Psoas muscle (tissue), 8 donors: Measurements from ENCODE around the gene ANKRD35. TPM values are rescaled to one million over a fixed set of nuclear protein-coding genes. Genes with fewer than 3 reads are reported as not detected.

ENCODE experiments used
- ATAC-seq, 4 donors: fragments of 200-7000 bp; cut with Tn5 transposase; one replicate each; pipeline ENCODE4 v1.9.1; 2020; ENCODE audit warnings: moderate library complexity in 3 of 4, mild to moderate bottlenecking in 2 of 4
- DNase-seq, 2 donors: peaks; one replicate each; pipeline ENCODE4 v3.0.0-alpha.2; 2020
- H3K27ac ChIP-seq: fragments of 200-600 bp; one replicate; pipeline ENCODE4 v1.8.0; 2022
- H3K27me3 ChIP-seq, 3 donors: fragments of 200-600 bp in 1 of 3; one replicate each; pipeline versions ENCODE4 v1.6.1 to v1.8.0; 2013 to 2022; ENCODE audit warnings: low read length in 2 of 3, mild to moderate bottlenecking in 2 of 3, moderate library complexity in 1 of 3; ENCODE audit not compliant: insufficient read depth in 3 of 3
- H3K36me3 ChIP-seq, 2 donors: fragments of 200-600 bp in 1 of 2; one replicate each; pipeline versions ENCODE4 v1.6.1 to v1.8.0; 2013 to 2022; ENCODE audit warnings: low read depth in 1 of 2, mild to moderate bottlenecking in 1 of 2, moderate library complexity in 1 of 2; ENCODE audit not compliant: insufficient read depth in 1 of 2
- H3K4me1 ChIP-seq: fragments of 200-600 bp; one replicate; pipeline ENCODE4 v1.8.0; 2022
- H3K4me3 ChIP-seq: fragments of 200-600 bp; one replicate; pipeline ENCODE4 v1.8.0; 2022; ENCODE audit warnings: mild to moderate bottlenecking
- H3K9me3 ChIP-seq: fragments of 200-600 bp; one replicate; pipeline ENCODE4 v1.8.0; 2022
- WGBS, 3 donors: extraction: QIAGEN DNeasy Blood & Tissue Kit; methylation state at CpG; one replicate each; pipeline versions ENCODE4 v1.1.6 to v1.1.7; 2013; 5-methylcytosine and 5-hydroxymethylcytosine counted together
- intact Hi-C, 2 donors: fragments of 100-400 bp; cut with DNase I; formaldehyde crosslinking; loops; one replicate each; pipeline versions ENCODE4 v1.11.0 to v1.14.2; 2022
- polyA plus RNA-seq, 3 donors: library from polyadenylated mRNA; stranded (reverse); fragments of 200-250 nt; gene quantifications; one replicate each; pipeline ENCODE4 v1.2.3, GENCODE V29; 2013
- total RNA-seq, 4 donors: library from RNA; stranded (reverse); fragmentation: NEBNext Ultra II Directional in 2 of 4; extraction: Animal tissue kit (Norgen Biotek cat#: 25700) in 2 of 4; gene quantifications; one replicate each; pipeline versions ENCODE4 v1.2.1 to v1.2.4, GENCODE V29; 2021 to 2023
- TF ChIP-seq, protein P1 (sequence below): fragments of 200-600 bp; IDR thresholded peaks from one replicate; pipeline ENCODE4 v1.8.0; 2022; ENCODE audit warnings: antibody characterized with exemption
- donor health status: healthy with polysubstance abuse.
- donor health status: DM: no; HTN: no; CAD: no; lungs with moderate emphysema.
- donor health status: Bipolar disorder and iron deficiency.
- donor health status: healthy.
- donor health status: DM: yes; HTN: yes; CAD: no.
- donor health status: DM: no; HTN: no; CAD: no.
- donor health status: DM: no; HTN: no; CAD: no.
- donor health status: DM: yes; HTN: yes; CAD: no.

ANKRD35 gene
- total and polyA plus RNA-seq, 7 donors = 2.6 to 16.5 (median 4.7) TPM

DNA sequence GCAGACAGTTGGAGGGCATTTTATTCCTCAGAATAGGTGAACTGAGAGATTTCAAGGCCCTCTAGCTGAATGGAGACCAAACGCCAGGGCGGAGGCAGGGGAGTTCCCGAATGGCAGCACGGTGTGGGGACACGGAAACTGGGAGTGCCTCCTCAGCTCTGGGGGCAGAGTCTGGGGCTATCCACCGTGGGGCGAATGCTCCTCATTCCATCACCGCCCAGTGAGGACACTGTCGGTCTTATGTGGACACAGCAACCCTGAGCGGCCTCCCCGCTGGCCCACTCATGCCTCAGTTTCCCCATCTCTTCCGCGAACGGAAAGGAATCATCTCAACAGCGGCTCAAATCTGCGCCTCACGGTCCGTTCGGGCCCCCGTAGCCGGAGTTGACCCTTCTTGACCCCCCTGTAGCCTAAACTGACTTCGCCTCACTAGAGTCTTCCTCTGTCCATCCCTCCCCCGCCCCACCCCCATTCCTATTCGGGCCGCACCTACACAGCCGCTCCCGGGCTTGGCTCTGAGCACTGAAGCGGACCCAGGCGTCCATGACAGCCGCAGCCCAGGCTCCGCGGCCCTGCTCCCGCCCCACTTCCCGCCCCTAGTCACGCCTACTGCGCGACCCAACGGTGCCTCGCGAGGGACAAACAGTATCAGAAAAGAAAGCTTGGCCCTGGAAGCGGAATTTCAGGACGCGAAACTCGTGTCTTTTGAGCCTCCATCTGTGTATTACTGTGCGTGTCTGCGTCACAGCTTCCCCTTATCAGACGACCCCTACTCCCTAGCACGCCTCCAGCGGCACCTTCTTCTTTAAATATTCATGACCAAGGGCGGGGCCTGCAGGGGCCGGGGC, 32.7 kb upstream of the ANKRD35 start, which contains the start of gene PEX11B:
PEX11B (minus strand) TSS at position 574 of the 848 bp plus-strand sequence; CDS start at position 545, 29 bp downstream.
- TF ChIP-seq, protein P1, sequence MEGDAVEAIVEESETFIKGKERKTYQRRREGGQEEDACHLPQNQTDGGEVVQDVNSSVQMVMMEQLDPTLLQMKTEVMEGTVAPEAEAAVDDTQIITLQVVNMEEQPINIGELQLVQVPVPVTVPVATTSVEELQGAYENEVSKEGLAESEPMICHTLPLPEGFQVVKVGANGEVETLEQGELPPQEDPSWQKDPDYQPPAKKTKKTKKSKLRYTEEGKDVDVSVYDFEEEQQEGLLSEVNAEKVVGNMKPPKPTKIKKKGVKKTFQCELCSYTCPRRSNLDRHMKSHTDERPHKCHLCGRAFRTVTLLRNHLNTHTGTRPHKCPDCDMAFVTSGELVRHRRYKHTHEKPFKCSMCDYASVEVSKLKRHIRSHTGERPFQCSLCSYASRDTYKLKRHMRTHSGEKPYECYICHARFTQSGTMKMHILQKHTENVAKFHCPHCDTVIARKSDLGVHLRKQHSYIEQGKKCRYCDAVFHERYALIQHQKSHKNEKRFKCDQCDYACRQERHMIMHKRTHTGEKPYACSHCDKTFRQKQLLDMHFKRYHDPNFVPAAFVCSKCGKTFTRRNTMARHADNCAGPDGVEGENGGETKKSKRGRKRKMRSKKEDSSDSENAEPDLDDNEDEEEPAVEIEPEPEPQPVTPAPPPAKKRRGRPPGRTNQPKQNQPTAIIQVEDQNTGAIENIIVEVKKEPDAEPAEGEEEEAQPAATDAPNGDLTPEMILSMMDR = no peak
- Histone ChIP-seq H3K27ac (peak within 1 kb of the TSS; percentile 88), H3K4me3 (peak within 1 kb of the TSS; percentile 98), H3K4me1 (peaks cover 21% of the 10 kb centered on the region), H3K27me3 (no peaks in the 10 kb centered on the region), H3K9me3 (no peaks in the 10 kb centered on the region), H3K36me3 (peaks cover 3 to 61% of the 10 kb centered on the region in 2 donors)
- 0 to 1% (median 0%) methylated on average over 51 of the region's 51 CpGs for WGBS, 3 donors
- DNase-seq = peak; percentile 89 to 93
- peak; percentile 88 to 94 (median 90) for ATAC-seq
- intact Hi-C loops = loop anchor here (5.0 kb wide), 2 partner anchors 34 to 94 kb away; no protein-coding TSS in a partner anchor

DNA sequence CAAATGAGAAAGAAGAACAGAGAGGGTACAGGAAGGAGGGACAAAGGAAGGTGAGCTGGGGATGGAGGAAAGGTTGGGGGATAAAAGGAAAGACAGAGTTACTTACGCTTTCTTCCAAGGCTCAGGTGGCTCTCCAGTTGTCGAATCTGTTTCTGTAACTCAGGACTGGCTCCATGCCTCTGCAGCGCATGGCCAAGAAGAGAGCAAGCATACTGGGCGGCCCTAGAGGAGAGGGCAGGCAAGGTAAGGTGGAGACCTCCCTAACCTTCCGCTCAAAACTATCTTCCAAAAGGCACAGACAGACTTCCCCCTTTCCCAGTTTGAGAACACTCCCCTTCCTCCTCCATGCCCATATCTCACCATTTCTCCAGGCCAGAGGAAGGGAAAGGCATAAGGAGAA, 31.9 kb upstream of the ANKRD35 start:
- intact Hi-C loops = loop anchor here (5.0 kb wide), 2 partner anchors 35 to 95 kb away; no protein-coding TSS in a partner anchor
- TF ChIP-seq, protein P1 = no peak
- H3K36me3 ChIP-seq = peaks cover 3 to 61% of the 10 kb centered on the region in 2 donors
- peaks cover 21% of the 10 kb centered on the region for H3K4me1 ChIP-seq
- ATAC-seq = peak in 3 of 4 donors; percentile 26 to 50 (median 40)
- no peaks in the 10 kb centered on the region for H3K9me3 ChIP-seq
- WGBS, 3 donors = 47 to 66% (median 49%) methylated on average over 5 of the region's 5 CpGs
- peak overlapping the region; percentile 98 for H3K4me3 ChIP-seq
- no peaks in the 10 kb centered on the region for H3K27me3 ChIP-seq
- H3K27ac ChIP-seq = peak overlapping the region; percentile 88
- DNase-seq = no peak

DNA sequence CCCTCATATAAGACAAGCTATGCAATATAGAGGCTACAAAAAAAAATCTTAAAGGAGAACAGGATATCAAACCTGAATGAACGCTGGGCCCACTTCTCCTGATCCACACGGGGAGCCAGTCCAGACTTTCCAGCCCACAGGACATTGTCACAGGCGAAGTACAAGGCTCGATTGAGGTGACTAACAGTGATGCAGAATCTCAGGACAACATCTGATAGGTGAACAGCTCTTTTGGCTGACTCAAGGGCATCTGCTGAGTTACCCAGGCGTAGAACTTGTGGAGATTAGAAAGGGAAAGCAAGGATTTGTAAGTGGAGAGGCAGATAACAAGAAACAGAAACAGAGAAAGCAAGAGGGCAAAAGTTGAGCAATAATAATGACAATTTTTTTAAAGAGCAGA, 31.1 kb upstream of the ANKRD35 start:
- TF ChIP-seq, protein P1 = no peak
- Histone ChIP-seq H3K27ac (peak overlapping the region; percentile 88), H3K27me3 (no peaks in the 10 kb centered on the region), H3K36me3 (peaks cover 4 to 61% of the 10 kb centered on the region in 2 donors), H3K4me1 (peaks cover 21% of the 10 kb centered on the region), H3K9me3 (no peaks in the 10 kb centered on the region), H3K4me3 (peak overlapping the region; percentile 98)
- no peak for DNase-seq
- 80 to 81% (median 80%) methylated on average over 5 of the region's 5 CpGs for WGBS, 3 donors
- ATAC-seq = no peak
- intact Hi-C loops = loop anchor here (5.0 kb wide), 2 partner anchors 36 to 96 kb away; no protein-coding TSS in a partner anchor

DNA sequence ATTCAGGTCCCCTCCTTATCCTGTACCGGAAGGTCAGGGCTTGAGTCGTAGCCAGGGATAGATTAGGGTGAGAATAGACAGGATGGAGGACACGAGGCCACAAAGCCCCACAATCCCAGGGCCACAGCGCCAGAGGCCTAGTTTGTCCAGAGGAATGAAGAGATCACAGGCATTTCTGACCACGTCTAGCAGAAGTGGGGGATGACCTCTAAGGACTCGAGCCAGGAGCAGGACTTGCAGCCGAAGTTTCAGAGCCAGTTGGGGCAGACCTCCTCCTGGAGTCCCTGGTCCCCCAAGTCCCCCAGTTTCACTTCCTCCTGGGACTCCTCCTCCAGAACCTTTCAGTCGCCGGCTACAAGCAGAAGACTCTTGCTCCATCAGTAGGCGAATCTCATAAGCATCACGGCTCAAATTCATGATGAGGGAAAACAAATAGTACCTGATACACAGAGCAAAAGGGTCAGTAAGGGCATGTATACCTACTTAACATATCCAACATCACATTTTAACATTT, 26.5 kb upstream of the ANKRD35 start:
- TF ChIP-seq, protein P1 = no peak
- 74 to 82% (median 76%) methylated on average over 11 of the region's 11 CpGs for WGBS, 3 donors
- ATAC-seq = no peak
- peaks cover 14 to 65% of the 10 kb centered on the region in 2 donors for H3K36me3 ChIP-seq
- intact Hi-C loops = loop anchor here in 1 of 2 donors (5.0 kb wide), 1 partner anchor 65 kb away; the partner anchor contains the start of gene NUDT17
- no peak overlapping the region for H3K4me3 ChIP-seq
- H3K9me3 ChIP-seq = no peaks in the 10 kb centered on the region
- DNase-seq = no peak
- H3K4me1 ChIP-seq = peaks cover 10% of the 10 kb centered on the region
- peak overlapping the region; percentile 4 for H3K27ac ChIP-seq
- no peaks in the 10 kb centered on the region for H3K27me3 ChIP-seq
